Karpas-422 (cell line): Measurements from ENCODE around the gene FARS2. TPM values are rescaled to one million over a fixed set of nuclear protein-coding genes. Genes with fewer than 3 reads are reported as not detected.
"Not testable (repeated sequence)": the region's sequence is repeated elsewhere in the genome, so short reads cannot be mapped to it uniquely, and the experiment has no call there.

Experiments
- DNase-seq: peaks from one replicate; pipeline ENCODE4 v3.0.0-alpha.2; 2015
- H2AFZ ChIP-seq: fragments of 200-600 bp; sonication (generic); 2 replicates; pipeline ENCODE4 v1.6.1; 2014; ENCODE audit warnings: antibody characterized with exemption, low read length, mixed read lengths
- H3K27ac ChIP-seq: fragments of 200-600 bp; sonication (generic); 2 replicates; pipeline ENCODE4 v1.5.1; 2014; ENCODE audit warnings: mild to moderate bottlenecking, low read length, moderate library complexity
- H3K27me3 ChIP-seq: fragments of 200-600 bp; sonication (generic); 2 replicates; pipeline ENCODE4 v1.6.1; 2014; ENCODE audit warnings: low read length, mixed read lengths
- H3K36me3 ChIP-seq: fragments of 200-600 bp; sonication (generic); 2 replicates; pipeline ENCODE4 v1.6.1; 2014; ENCODE audit warnings: low read length, mixed read lengths; ENCODE audit not compliant: insufficient read depth
- H3K4me1 ChIP-seq: fragments of 200-600 bp; sonication (generic); 2 replicates; pipeline ENCODE4 v1.6.1; 2014; ENCODE audit warnings: mild to moderate bottlenecking, low read length, mixed read lengths
- H3K4me2 ChIP-seq: fragments of 200-600 bp; sonication (generic); 2 replicates; pipeline ENCODE4 v1.6.1; 2014; ENCODE audit warnings: low read length, low read depth, mild to moderate bottlenecking; ENCODE audit not compliant: poor library complexity, severe bottlenecking
- H3K4me3 ChIP-seq: fragments of 200-600 bp; sonication (generic); 2 replicates; pipeline ENCODE4 v1.5.1; 2014; ENCODE audit warnings: mild to moderate bottlenecking, antibody characterized with exemption, low read length, mixed read lengths
- H3K79me2 ChIP-seq: fragments of 200-600 bp; sonication (generic); 2 replicates; pipeline ENCODE4 v1.6.1; 2014; ENCODE audit warnings: mild to moderate bottlenecking, low read length, mixed read lengths
- H3K9ac ChIP-seq: fragments of 200-600 bp; sonication (generic); 2 replicates; pipeline ENCODE4 v1.6.0; 2014; ENCODE audit warnings: low read length
- H3K9me2 ChIP-seq: fragments of 200-600 bp; sonication (generic), shearing (Covaris generic); replicated peaks from 2 replicates; pipeline ENCODE4 v1.6.0; 2014; ENCODE audit warnings: mild to moderate bottlenecking, low read length, moderate library complexity; ENCODE audit not compliant: insufficient read depth
- H3K9me3 ChIP-seq: fragments of 300-700, 200-600 bp; sonication (generic); 2 replicates; pipeline ENCODE4 v1.6.1; 2014; ENCODE audit warnings: low read length, mixed read lengths
- H4K20me1 ChIP-seq: fragments of 200-600 bp; sonication (generic); 2 replicates; pipeline ENCODE4 v1.6.1; 2014; ENCODE audit warnings: mild to moderate bottlenecking, antibody characterized with exemption, low read length, low read depth; ENCODE audit not compliant: insufficient read depth
- total RNA-seq: library from RNA; depleted of rRNA; stranded (reverse); fragments of >200 nt; shearing (Covaris generic); gene quantifications from 2 replicates; pipeline ENCODE4 v1.2.3, GENCODE V29; 2014; ENCODE audit warnings: low replicate concordance

Gene FARS2
- total RNA-seq, 1 experiment from 2014 or later: 9.0 TPM

GRCh38 chr6:5681480-5681879, 420.2 kb downstream of the FARS2 start:
- Histone ChIP-seq H3K4me2 (no peak overlapping the region), H2AFZ (no peak overlapping the region)
- no peak for DNase-seq

GRCh38 chr6:5682530-5682929, 421.2 kb downstream of the FARS2 start:
- H3K36me3 ChIP-seq: no peaks in the 10 kb centered on the region
- H2AFZ ChIP-seq: no peak overlapping the region

More at GRCh38 chr6:5681480-5681879, 420.2 kb downstream of the FARS2 start:
- no peaks in the 10 kb centered on the region for H4K20me1 ChIP-seq
- H3K9ac ChIP-seq: no peak overlapping the region
- H3K27ac ChIP-seq: no peak overlapping the region
- no peaks in the 10 kb centered on the region for H3K9me3 ChIP-seq
- no peaks in the 10 kb centered on the region for H3K79me2 ChIP-seq
- H3K4me3 ChIP-seq: no peak overlapping the region
- H3K27me3 ChIP-seq: no peaks in the 10 kb centered on the region
- no peaks in the 10 kb centered on the region for H3K4me1 ChIP-seq
- H3K9me2 ChIP-seq: no peaks in the 10 kb centered on the region
- H3K36me3 ChIP-seq: no peaks in the 10 kb centered on the region

GRCh38 chr6:5683747-5684146, 422.4 kb downstream of the FARS2 start:
- H3K27me3 ChIP-seq, H3K9me2 ChIP-seq, H3K4me1 ChIP-seq, H3K4me3 ChIP-seq, H3K27ac ChIP-seq, DNase-seq, H3K36me3 ChIP-seq, H3K79me2 ChIP-seq, H3K9ac ChIP-seq, H3K4me2 ChIP-seq, H3K9me3 ChIP-seq, H2AFZ ChIP-seq, H4K20me1 ChIP-seq: not testable (repeated sequence)

More at GRCh38 chr6:5682530-5682929, 421.2 kb downstream of the FARS2 start:
- Histone ChIP-seq H3K9me2 (no peaks in the 10 kb centered on the region), H3K9me3 (no peaks in the 10 kb centered on the region), H3K4me1 (no peaks in the 10 kb centered on the region), H3K4me3 (no peak overlapping the region), H3K9ac (no peak overlapping the region), H3K27me3 (no peaks in the 10 kb centered on the region), H3K79me2 (no peaks in the 10 kb centered on the region), H3K4me2 (no peak overlapping the region), H4K20me1 (no peaks in the 10 kb centered on the region), H3K27ac (no peak overlapping the region)
- no peak for DNase-seq

GRCh38 chr6:5684320-5685053, 423.2 kb downstream of the FARS2 start:
- H3K36me3 ChIP-seq: no peaks in the 10 kb centered on the region
- no peaks in the 10 kb centered on the region for H3K9me2 ChIP-seq
- H3K4me2 ChIP-seq: no peak overlapping the region
- no peak overlapping the region for H2AFZ ChIP-seq
- no peak overlapping the region for H3K27ac ChIP-seq
- H3K4me1 ChIP-seq: no peaks in the 10 kb centered on the region
- no peaks in the 10 kb centered on the region for H4K20me1 ChIP-seq
- no peak overlapping the region for H3K4me3 ChIP-seq
- no peaks in the 10 kb centered on the region for H3K27me3 ChIP-seq
- H3K9ac ChIP-seq: no peak overlapping the region
- no peaks in the 10 kb centered on the region for H3K79me2 ChIP-seq
- no peak for DNase-seq
- H3K9me3 ChIP-seq: no peaks in the 10 kb centered on the region

- no peak overlapping the region for H3K4me2 ChIP-seq
- H3K4me3 ChIP-seq: no peak overlapping the region
- H3K27ac ChIP-seq: no peak overlapping the region
- no peak overlapping the region for H3K9ac ChIP-seq
- H4K20me1 ChIP-seq: no peaks in the 10 kb centered on the region
- H3K36me3 ChIP-seq: no peaks in the 10 kb centered on the region
- peak; percentile 44 for DNase-seq
- H3K9me2 ChIP-seq: no peaks in the 10 kb centered on the region
- no peaks in the 10 kb centered on the region for H3K27me3 ChIP-seq
- H3K9me3 ChIP-seq: no peaks in the 10 kb centered on the region
- H2AFZ ChIP-seq: no peak overlapping the region
- H3K4me1 ChIP-seq: peaks cover 51% of the 10 kb centered on the region
- H3K79me2 ChIP-seq: no peaks in the 10 kb centered on the region
Measured at GRCh38 chr6:5693225-5694145, 432.2 kb downstream of the FARS2 start.

GRCh38 chr6:5695260-5696245, 434.2 kb downstream of the FARS2 start:
- Histone ChIP-seq H3K9me3 (no peaks in the 10 kb centered on the region), H3K9ac (peak overlapping the region; percentile 33), H4K20me1 (no peaks in the 10 kb centered on the region), H3K36me3 (no peaks in the 10 kb centered on the region), H3K4me3 (peak overlapping the region; percentile 25), H3K27me3 (no peaks in the 10 kb centered on the region), H3K79me2 (no peaks in the 10 kb centered on the region), H3K4me1 (peaks cover 56% of the 10 kb centered on the region), H3K4me2 (peak overlapping the region; percentile 64), H3K9me2 (no peaks in the 10 kb centered on the region), H3K27ac (peak overlapping the region; percentile 70), H2AFZ (no peak overlapping the region)
- peak; percentile 56 for DNase-seq

GRCh38 chr6:5697508-5697907, 436.2 kb downstream of the FARS2 start:
- Histone ChIP-seq H3K27me3 (no peaks in the 10 kb centered on the region), H3K4me2 (no peak overlapping the region), H3K9me3 (no peaks in the 10 kb centered on the region), H3K36me3 (no peaks in the 10 kb centered on the region), H2AFZ (no peak overlapping the region), H3K79me2 (no peaks in the 10 kb centered on the region), H3K9ac (no peak overlapping the region), H4K20me1 (no peaks in the 10 kb centered on the region), H3K4me1 (peaks cover 64% of the 10 kb centered on the region), H3K9me2 (no peaks in the 10 kb centered on the region), H3K27ac (no peak overlapping the region), H3K4me3 (no peak overlapping the region)
- no peak for DNase-seq
